Psoas muscle (tissue), 8 donors: ENCODE data around the gene HEATR5A. TPM values are rescaled to one million over a fixed set of nuclear protein-coding genes. Genes with fewer than 3 reads are reported as not detected.
A peak's percentile ranks its signal among the peaks of the same experiment; 100 is the strongest.

Experiments
- ATAC-seq, 4 donors: fragments of 200-7000 bp; cut with Tn5 transposase; one replicate each; pipeline ENCODE4 v1.9.1; 2020; ENCODE audit warnings: moderate library complexity in 3 of 4, mild to moderate bottlenecking in 2 of 4
- DNase-seq, 2 donors: peaks; one replicate each; pipeline ENCODE4 v3.0.0-alpha.2; 2020
- H3K27ac ChIP-seq: fragments of 200-600 bp; one replicate; pipeline ENCODE4 v1.8.0; 2022
- H3K27me3 ChIP-seq, 3 donors: fragments of 200-600 bp in 1 of 3; one replicate each; pipeline versions ENCODE4 v1.6.1 to v1.8.0; 2013 to 2022; ENCODE audit warnings: low read length in 2 of 3, mild to moderate bottlenecking in 2 of 3, moderate library complexity in 1 of 3; ENCODE audit not compliant: insufficient read depth in 3 of 3
- H3K36me3 ChIP-seq, 2 donors: fragments of 200-600 bp in 1 of 2; one replicate each; pipeline versions ENCODE4 v1.6.1 to v1.8.0; 2013 to 2022; ENCODE audit warnings: low read depth in 1 of 2, mild to moderate bottlenecking in 1 of 2, moderate library complexity in 1 of 2; ENCODE audit not compliant: insufficient read depth in 1 of 2
- H3K4me1 ChIP-seq: fragments of 200-600 bp; one replicate; pipeline ENCODE4 v1.8.0; 2022
- H3K4me3 ChIP-seq: fragments of 200-600 bp; one replicate; pipeline ENCODE4 v1.8.0; 2022; ENCODE audit warnings: mild to moderate bottlenecking
- H3K9me3 ChIP-seq: fragments of 200-600 bp; one replicate; pipeline ENCODE4 v1.8.0; 2022
- whole genome bisulfite sequencing, 3 donors: extraction: QIAGEN DNeasy Blood & Tissue Kit; methylation state at CpG; one replicate each; pipeline versions ENCODE4 v1.1.6 to v1.1.7; 2013; 5-methylcytosine and 5-hydroxymethylcytosine counted together
- intact Hi-C, 2 donors: fragments of 100-400 bp; cut with DNase I; formaldehyde crosslinking; loops; one replicate each; pipeline versions ENCODE4 v1.11.0 to v1.14.2; 2022
- polyA plus RNA-seq, 3 donors: library from polyadenylated mRNA; stranded (reverse); fragments of 200-250 nt; gene quantifications; one replicate each; pipeline ENCODE4 v1.2.3, GENCODE V29; 2013
- total RNA-seq, 4 donors: library from RNA; stranded (reverse); fragmentation: NEBNext Ultra II Directional in 2 of 4; extraction: Animal tissue kit (Norgen Biotek cat#: 25700) in 2 of 4; gene quantifications; one replicate each; pipeline versions ENCODE4 v1.2.1 to v1.2.4, GENCODE V29; 2021 to 2023
- TF ChIP-seq, protein P1 (sequence below): fragments of 200-600 bp; IDR thresholded peaks from one replicate; pipeline ENCODE4 v1.8.0; 2022; ENCODE audit warnings: antibody characterized with exemption
- donor health status: healthy with polysubstance abuse.
- donor health status: DM: no; HTN: no; CAD: no; lungs with moderate emphysema.
- donor health status: Bipolar disorder and iron deficiency.
- donor health status: healthy.
- donor health status: DM: yes; HTN: yes; CAD: no.
- donor health status: DM: no; HTN: no; CAD: no.
- donor health status: DM: no; HTN: no; CAD: no.
- donor health status: DM: yes; HTN: yes; CAD: no.

The HEATR5A gene
- total and polyA plus RNA-seq, 7 donors: 10.2 to 40.4 (median 21.5) TPM

GRCh38 chr14:31287294-31287972, 132.9 kb downstream of the HEATR5A start:
- no peak for DNase-seq
- WGBS, 3 donors: 81 to 83% (median 81%) methylated on average over 4 of the region's 4 CpGs
- no peaks in the 10 kb centered on the region for H3K4me1 ChIP-seq
- intact Hi-C loops: no loop called here
- ATAC-seq: no peak
- TF ChIP-seq, protein P1, sequence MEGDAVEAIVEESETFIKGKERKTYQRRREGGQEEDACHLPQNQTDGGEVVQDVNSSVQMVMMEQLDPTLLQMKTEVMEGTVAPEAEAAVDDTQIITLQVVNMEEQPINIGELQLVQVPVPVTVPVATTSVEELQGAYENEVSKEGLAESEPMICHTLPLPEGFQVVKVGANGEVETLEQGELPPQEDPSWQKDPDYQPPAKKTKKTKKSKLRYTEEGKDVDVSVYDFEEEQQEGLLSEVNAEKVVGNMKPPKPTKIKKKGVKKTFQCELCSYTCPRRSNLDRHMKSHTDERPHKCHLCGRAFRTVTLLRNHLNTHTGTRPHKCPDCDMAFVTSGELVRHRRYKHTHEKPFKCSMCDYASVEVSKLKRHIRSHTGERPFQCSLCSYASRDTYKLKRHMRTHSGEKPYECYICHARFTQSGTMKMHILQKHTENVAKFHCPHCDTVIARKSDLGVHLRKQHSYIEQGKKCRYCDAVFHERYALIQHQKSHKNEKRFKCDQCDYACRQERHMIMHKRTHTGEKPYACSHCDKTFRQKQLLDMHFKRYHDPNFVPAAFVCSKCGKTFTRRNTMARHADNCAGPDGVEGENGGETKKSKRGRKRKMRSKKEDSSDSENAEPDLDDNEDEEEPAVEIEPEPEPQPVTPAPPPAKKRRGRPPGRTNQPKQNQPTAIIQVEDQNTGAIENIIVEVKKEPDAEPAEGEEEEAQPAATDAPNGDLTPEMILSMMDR: no peak
- H3K27ac ChIP-seq: no peak overlapping the region
- no peaks in the 10 kb centered on the region for H3K9me3 ChIP-seq
- no peak overlapping the region for H3K4me3 ChIP-seq
- no peaks in the 10 kb centered on the region for H3K27me3 ChIP-seq
- H3K36me3 ChIP-seq: peaks cover 0 to 5% of the 10 kb centered on the region in 2 donors

DNA sequence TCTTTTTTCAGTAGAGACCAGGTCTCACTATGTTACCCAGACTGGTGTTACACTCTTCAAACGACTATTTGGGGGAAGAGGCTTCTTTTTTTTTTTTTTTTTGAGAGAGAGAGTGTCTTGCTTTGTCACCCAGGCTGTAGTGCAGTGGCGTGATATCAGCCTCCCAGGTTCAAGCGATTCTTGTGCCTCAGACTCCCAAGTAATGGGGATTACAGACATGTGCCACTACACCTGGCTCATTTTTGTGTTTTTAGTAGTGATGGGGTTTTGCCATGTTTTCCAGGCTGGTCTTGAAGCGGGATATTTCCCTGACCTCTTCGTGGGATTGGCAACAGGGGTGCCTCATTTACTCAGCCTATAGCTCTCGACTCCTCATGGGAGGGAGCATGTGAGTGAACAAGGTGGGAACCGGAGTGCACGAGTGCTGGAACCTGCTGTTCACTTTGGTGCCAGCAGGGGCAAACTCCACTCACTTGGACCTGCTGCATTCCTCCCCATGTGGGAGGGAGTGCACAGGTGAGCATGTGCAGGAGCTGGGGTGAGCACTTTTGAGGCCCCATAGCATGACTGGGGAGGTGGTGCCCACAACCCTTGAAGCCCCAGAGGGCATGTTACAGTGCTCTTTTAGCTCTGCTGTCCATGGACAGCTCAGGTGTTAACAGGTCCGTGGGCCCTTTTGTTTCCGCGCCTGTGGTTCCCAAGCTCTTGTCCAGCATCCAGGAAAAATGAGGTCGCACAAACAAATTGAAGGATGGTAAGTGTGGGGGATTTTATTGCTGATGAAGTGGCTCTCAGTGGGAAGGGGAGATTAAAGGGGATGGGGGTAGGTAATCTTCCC, 133.7 kb downstream of the HEATR5A start:
- Histone ChIP-seq H3K4me3 (no peak overlapping the region), H3K27me3 (no peaks in the 10 kb centered on the region), H3K36me3 (peaks cover 0 to 5% of the 10 kb centered on the region in 2 donors), H3K4me1 (no peaks in the 10 kb centered on the region), H3K9me3 (no peaks in the 10 kb centered on the region), H3K27ac (no peak overlapping the region)
- WGBS, 3 donors: 87 to 91% (median 90%) methylated on average over 12 of the region's 12 CpGs
- TF ChIP-seq, protein P1: peak; percentile 24
- intact Hi-C loops: no loop called here
- no peak for DNase-seq
- peak in 3 of 4 donors; percentile 41 to 53 (median 44) for ATAC-seq

DNA sequence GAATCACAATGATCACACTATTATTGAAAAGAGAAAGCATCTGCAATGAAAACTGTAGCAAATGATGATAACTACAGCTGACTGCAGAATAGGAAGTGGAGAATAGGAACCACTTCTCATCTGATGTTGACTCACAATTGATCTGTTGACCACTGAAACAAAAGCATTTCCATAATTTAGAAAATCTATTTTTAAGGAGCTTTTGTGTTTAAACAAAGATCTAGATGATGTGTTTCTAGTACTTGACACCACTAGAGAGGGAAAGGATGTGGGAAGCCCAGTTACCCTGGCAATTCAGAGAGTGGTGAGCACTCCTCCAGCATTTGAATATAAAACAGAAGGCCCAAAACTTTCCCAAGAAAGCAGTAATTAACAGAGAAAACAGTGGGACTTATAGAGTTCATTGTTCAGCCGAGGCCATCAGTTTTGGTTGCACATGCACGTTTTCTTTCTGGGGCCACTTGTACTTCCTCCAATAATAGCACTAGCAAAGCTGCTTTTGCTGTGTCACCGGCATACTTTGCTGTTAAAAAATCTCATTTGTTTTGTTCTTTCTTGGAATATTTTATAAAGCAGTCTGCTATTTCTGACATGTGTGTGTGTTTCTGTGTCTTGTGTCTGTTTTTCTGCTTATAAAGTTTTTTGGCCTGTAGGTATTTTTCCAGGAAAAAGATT, 136.6 kb downstream of the HEATR5A start:
- Histone ChIP-seq H3K9me3 (peaks cover 5% of the 10 kb centered on the region), H3K27ac (no peak overlapping the region), H3K36me3 (no peaks in the 10 kb centered on the region), H3K27me3 (no peaks in the 10 kb centered on the region), H3K4me3 (no peak overlapping the region), H3K4me1 (no peaks in the 10 kb centered on the region)
- ATAC-seq: no peak
- intact Hi-C loops: no loop called here
- DNase-seq: no peak
- 47 to 63% (median 54%) methylated on average over 3 of the region's 3 CpGs for WGBS, 3 donors
- TF ChIP-seq, protein P1: no peak

DNA sequence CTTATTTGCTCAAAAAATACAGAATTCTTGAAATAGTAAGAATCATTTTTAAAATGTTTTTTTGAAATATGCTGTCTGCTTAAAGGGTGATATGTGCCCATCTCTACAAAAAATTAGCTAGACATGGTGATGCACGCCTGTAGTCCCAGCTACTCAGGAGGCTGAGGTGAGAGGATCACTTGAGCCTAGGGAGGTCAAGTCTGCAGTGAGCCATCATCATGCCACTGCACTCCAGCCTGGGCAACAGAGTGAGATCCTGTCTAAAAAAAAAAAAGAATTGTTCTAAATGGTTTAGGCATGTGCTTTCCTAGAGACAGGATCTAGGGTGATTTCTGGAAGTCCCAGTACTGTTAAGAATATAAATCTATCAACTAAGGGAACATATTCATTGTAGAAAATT, 137.2 kb downstream of the HEATR5A start:
- intact Hi-C loops: no loop called here
- Histone ChIP-seq H3K9me3 (peaks cover 5% of the 10 kb centered on the region), H3K36me3 (no peaks in the 10 kb centered on the region)

More for the DNA sequence above, 137.2 kb downstream of the HEATR5A start:
- Histone ChIP-seq H3K4me1 (no peaks in the 10 kb centered on the region), H3K27ac (no peak overlapping the region), H3K4me3 (no peak overlapping the region), H3K27me3 (no peaks in the 10 kb centered on the region)
- TF ChIP-seq, protein P1: no peak
- 97 to 100% (median 99%) methylated on average over 1 of the region's 1 CpG for WGBS, 3 donors
- DNase-seq (no peak), ATAC-seq (no peak)
